GM12872 (cell line): ENCODE data around the gene SLC1A4.
A peak's percentile ranks its signal among the peaks of the same experiment; 100 is the strongest.

Experiments
- CTCF ChIP-seq: IDR thresholded peaks from 3 replicates; pipeline ENCODE4 v1.5.1; 2011; ENCODE audit warnings: low read depth, mild to moderate bottlenecking, low read length, moderate library complexity; ENCODE audit not compliant: insufficient read depth

The SLC1A4 gene

GRCh38 chr2:65033178-65033577, 44.0 kb downstream of the SLC1A4 start:
- TF ChIP-seq CTCF, result peak; percentile 29; the same call in 2 of the 3 replicates

GRCh38 chr2:65035351-65035943, 46.2 kb downstream of the SLC1A4 start:
- no peak for TF ChIP-seq CTCF

DNA sequence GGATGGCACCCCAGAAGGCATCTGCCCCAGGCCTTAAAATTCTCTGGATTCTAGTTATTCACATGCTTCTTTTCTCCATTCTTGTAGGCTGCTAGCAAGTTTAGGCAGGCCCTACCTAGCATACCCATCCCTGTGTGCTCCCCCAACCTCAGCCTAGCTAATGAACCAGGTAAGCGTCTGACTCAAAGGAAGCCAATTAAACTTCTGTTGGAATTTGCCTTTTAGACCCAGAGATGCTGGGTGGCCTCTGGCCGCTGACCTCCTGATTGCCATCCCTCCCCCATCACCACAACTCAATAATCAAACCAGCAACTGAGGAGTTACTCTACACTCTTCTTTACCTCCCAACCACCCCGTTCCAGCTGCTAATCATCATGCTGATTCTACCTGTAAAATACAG, 48.0 kb downstream of the SLC1A4 start:
- TF ChIP-seq CTCF, result no peak

GRCh38 chr2:65039640-65040039, 50.4 kb downstream of the SLC1A4 start:
- TF ChIP-seq CTCF, result no peak

- TF ChIP-seq CTCF, result peak; percentile 97
Measured at GRCh38 chr2:65040400-65041261, 51.4 kb downstream of the SLC1A4 start.

- TF ChIP-seq CTCF, result no peak
Measured at GRCh38 chr2:65043001-65043400, 53.8 kb downstream of the SLC1A4 start.

- no peak for TF ChIP-seq CTCF
Measured at GRCh38 chr2:65044097-65044735, 55.0 kb downstream of the SLC1A4 start.
